ENCODE data around the gene SPINT2. TPM values are rescaled to one million over a fixed set of nuclear protein-coding genes. Genes with fewer than 3 reads are reported as not detected.

Gene SPINT2
- polyA plus RNA-seq, 2 of the 4 experiments (the other 2 are of a cell fraction), result 291 to 343 TPM

GRCh38 chr19:38280030-38280921 is 15.9 kb downstream of the SPINT2 start:
- Histone ChIP-seq H3K4me3 (no peak overlapping the region), H3K4me1 (peaks cover 15% of the 10 kb centered on the region), H3K27ac (no peak overlapping the region), H3K9me3 (no peaks in the 10 kb centered on the region), H3K4me2 (no peak overlapping the region)
- DNase-seq (ENCODE audit: low read depth in 1 of 2, low spot score in 1 of 2), result no peak
- WGBS (ENCODE audit: missing lambda C conversion rate), result 90% methylated on average over 17 of the region's 17 CpGs
- ChIA-PET POLR2A (no interaction called here), CTCF (interaction anchor here (0.8 to 18.2 kb wide), 12 partner anchors 4 to 378 kb away, joined by 3 to 259 read pairs (median 6); partner anchors contain the start of genes KCNK6, PPP1R14A and SPINT2)
- no peak for FAIRE-seq
- TF ChIP-seq NPAS2 (CRISPR knock-in tag; IDR thresholded peaks at IDR 0.05; ENCODE audit: borderline replicate concordance) (no peak), CHD2 (IDR thresholded peaks at IDR 0.05; ENCODE audit: low read length, partially characterized antibody) (no peak), KDM5A (IDR thresholded peaks at IDR 0.05) (no peak), NR3C1 (IDR thresholded peaks at IDR 0.05) (no peak), FOSB (CRISPR knock-in tag; IDR thresholded peaks at IDR 0.05) (no peak), MAZ (IDR thresholded peaks at IDR 0.05; ENCODE audit: borderline replicate concordance, low read depth, low read length) (no peak), EHF (CRISPR knock-in tag; IDR thresholded peaks at IDR 0.05) (no peak), CTCF (IDR thresholded peaks at IDR 0.05) (no peak), RARB (CRISPR knock-in tag; IDR thresholded peaks at IDR 0.05) (no peak), ZFP36 (IDR thresholded peaks at IDR 0.05; ENCODE audit: borderline replicate concordance, partially characterized antibody) (no peak), SMC3 (IDR thresholded peaks at IDR 0.05) (no peak), BCL3 (IDR thresholded peaks at IDR 0.05) (no peak)
- TF ChIP-seq, protein P1, sequence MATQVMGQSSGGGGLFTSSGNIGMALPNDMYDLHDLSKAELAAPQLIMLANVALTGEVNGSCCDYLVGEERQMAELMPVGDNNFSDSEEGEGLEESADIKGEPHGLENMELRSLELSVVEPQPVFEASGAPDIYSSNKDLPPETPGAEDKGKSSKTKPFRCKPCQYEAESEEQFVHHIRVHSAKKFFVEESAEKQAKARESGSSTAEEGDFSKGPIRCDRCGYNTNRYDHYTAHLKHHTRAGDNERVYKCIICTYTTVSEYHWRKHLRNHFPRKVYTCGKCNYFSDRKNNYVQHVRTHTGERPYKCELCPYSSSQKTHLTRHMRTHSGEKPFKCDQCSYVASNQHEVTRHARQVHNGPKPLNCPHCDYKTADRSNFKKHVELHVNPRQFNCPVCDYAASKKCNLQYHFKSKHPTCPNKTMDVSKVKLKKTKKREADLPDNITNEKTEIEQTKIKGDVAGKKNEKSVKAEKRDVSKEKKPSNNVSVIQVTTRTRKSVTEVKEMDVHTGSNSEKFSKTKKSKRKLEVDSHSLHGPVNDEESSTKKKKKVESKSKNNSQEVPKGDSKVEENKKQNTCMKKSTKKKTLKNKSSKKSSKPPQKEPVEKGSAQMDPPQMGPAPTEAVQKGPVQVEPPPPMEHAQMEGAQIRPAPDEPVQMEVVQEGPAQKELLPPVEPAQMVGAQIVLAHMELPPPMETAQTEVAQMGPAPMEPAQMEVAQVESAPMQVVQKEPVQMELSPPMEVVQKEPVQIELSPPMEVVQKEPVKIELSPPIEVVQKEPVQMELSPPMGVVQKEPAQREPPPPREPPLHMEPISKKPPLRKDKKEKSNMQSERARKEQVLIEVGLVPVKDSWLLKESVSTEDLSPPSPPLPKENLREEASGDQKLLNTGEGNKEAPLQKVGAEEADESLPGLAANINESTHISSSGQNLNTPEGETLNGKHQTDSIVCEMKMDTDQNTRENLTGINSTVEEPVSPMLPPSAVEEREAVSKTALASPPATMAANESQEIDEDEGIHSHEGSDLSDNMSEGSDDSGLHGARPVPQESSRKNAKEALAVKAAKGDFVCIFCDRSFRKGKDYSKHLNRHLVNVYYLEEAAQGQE (IDR thresholded peaks at IDR 0.05), result no peak
- TF ChIP-seq, protein P2, sequence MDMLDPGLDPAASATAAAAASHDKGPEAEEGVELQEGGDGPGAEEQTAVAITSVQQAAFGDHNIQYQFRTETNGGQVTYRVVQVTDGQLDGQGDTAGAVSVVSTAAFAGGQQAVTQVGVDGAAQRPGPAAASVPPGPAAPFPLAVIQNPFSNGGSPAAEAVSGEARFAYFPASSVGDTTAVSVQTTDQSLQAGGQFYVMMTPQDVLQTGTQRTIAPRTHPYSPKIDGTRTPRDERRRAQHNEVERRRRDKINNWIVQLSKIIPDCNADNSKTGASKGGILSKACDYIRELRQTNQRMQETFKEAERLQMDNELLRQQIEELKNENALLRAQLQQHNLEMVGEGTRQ (IDR thresholded peaks at IDR 0.05), result no peak
- ATAC-seq, result no peak

DNA sequence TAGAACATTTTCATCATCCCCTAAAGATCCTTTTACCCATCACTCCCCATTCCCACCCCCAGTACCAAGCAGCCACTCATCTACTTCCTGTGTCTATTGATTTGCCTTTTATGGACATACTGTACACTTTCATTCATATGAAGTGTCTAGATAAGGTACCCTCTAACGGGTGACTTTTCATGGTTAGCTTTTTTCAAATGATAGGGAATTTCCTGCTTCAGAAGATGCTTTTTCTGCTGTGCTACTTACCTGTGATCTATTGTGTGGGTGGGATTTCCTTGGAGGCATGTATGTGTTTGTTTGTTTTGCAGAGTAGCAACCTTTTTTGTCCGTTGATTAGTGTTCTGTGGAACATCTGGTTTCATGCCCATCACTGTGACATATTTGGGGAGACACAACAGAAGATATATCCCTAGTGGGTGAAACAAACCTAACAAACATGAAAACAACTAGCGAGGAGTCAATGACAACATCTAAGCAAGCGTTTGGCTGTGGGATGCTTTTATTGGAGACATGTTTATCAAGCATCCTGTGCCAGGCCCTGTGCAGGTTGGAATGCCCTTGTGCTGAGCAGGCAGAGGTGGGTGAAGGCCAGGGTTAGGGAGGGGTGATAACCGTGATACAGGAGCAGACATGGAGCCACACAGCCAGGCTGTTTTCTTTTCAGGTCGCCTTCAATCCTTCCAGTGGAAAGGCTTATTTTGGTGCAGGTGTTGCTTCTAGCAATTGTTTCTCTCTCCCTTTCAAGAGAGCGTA is 17.6 kb downstream of the SPINT2 start:
- POLR2A ChIA-PET, result interaction anchor here (0.8 kb wide), 1 partner anchor 350 kb away, joined by 3 read pairs; no protein-coding TSS in a partner anchor
- peak; percentile 97 for FAIRE-seq
- 83% methylated on average over 7 of the region's 7 CpGs for WGBS (ENCODE audit: missing lambda C conversion rate)
- TF ChIP-seq, protein P3, sequence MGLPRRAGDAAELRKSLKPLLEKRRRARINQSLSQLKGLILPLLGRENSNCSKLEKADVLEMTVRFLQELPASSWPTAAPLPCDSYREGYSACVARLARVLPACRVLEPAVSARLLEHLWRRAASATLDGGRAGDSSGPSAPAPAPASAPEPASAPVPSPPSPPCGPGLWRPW (IDR thresholded peaks at IDR 0.05), result no peak
- TF ChIP-seq ZNF302 (CRISPR knock-in tag; IDR thresholded peaks at IDR 0.05) (no peak), BCL3 (IDR thresholded peaks at IDR 0.05) (no peak), NR3C1 (IDR thresholded peaks at IDR 0.05) (no peak), POLR2AphosphoS2 (conservative IDR thresholded peaks at IDR 0.05; ENCODE audit: low read length) (no peak), HDAC2 (IDR thresholded peaks at IDR 0.05) (no peak), ZFP36 (IDR thresholded peaks at IDR 0.05; ENCODE audit: borderline replicate concordance, partially characterized antibody) (no peak), JUNB (IDR thresholded peaks at IDR 0.05) (no peak), JUN (IDR thresholded peaks at IDR 0.05) (no peak), ESRRA (IDR thresholded peaks at IDR 0.05; ENCODE audit: borderline replicate concordance, low read length) (no peak)
- TF ChIP-seq, protein P4, sequence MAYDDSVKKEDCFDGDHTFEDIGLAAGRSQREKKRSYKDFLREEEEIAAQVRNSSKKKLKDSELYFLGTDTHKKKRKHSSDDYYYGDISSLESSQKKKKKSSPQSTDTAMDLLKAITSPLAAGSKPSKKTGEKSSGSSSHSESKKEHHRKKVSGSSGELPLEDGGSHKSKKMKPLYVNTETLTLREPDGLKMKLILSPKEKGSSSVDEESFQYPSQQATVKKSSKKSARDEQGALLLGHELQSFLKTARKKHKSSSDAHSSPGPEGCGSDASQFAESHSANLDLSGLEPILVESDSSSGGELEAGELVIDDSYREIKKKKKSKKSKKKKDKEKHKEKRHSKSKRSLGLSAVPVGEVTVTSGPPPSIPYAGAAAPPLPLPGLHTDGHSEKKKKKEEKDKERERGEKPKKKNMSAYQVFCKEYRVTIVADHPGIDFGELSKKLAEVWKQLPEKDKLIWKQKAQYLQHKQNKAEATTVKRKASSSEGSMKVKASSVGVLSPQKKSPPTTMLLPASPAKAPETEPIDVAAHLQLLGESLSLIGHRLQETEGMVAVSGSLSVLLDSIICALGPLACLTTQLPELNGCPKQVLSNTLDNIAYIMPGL (CRISPR knock-in tag; IDR thresholded peaks at IDR 0.05; ENCODE audit: borderline replicate concordance), result no peak

More for the DNA sequence above, 17.6 kb downstream of the SPINT2 start:
- DNase-seq (ENCODE audit: low read depth in 1 of 2, low spot score in 1 of 2), result no peak
- Histone ChIP-seq H3K4me1 (peaks cover 22% of the 10 kb centered on the region), H3K4me2 (no peak overlapping the region), H3K9me3 (no peaks in the 10 kb centered on the region), H3K4me3 (no peak overlapping the region), H3K27ac (no peak overlapping the region)
- CTCF ChIA-PET, result interaction anchor here (0.6 to 17.0 kb wide), 14 partner anchors 9 to 346 kb away, joined by 3 to 259 read pairs (median 4); partner anchors contain the start of genes PPP1R14A and SPINT2
- ATAC-seq, result no peak
